Stimulated activated CD8-positive, alpha-beta memory T cell treated with anti-CD3 and anti-CD28 coated beads, Interleukin-2, amount 100 ng/mL, for 1 hour (primary cell): ENCODE results near the gene CHCHD10.

Source experiments
- DNase-seq, 2 donors: peaks; one replicate each; pipeline ENCODE4 v3.0.0-alpha.2; 2020; ENCODE audit warnings: low read depth in 2 of 2

Gene CHCHD10

GRCh38 chr22:23767673-23768548 lies at the start of gene CHCHD10:
Gene CHCHD10, minus strand, starts transcription at chr22:23767972. Its CDS starts 98 bp downstream, at chr22:23767874.
- DNase-seq = peak; percentile 52 to 63

GRCh38 chr22:23817146-23817545 lies 49.4 kb upstream of the CHCHD10 start:
- DNase-seq = no peak

GRCh38 chr22:23816156-23816976 lies 48.6 kb upstream of the CHCHD10 start:
- no peak for DNase-seq

- no peak for DNase-seq
These were observed 47.9 kb upstream of the CHCHD10 start for GRCh38 chr22:23815541-23816155.

GRCh38 chr22:23812378-23812777 lies 44.6 kb upstream of the CHCHD10 start:
- no peak for DNase-seq

- DNase-seq = no peak
These were observed 39.1 kb upstream of the CHCHD10 start for GRCh38 chr22:23806837-23807236.

- DNase-seq = no peak
These were observed 37.1 kb upstream of the CHCHD10 start for GRCh38 chr22:23804781-23805291.

- no peak for DNase-seq
These were observed 35.4 kb upstream of the CHCHD10 start for GRCh38 chr22:23803001-23803819.

- DNase-seq = no peak
These were observed 34.2 kb upstream of the CHCHD10 start for GRCh38 chr22:23801886-23802377.

- DNase-seq = no peak
These were observed 33.6 kb upstream of the CHCHD10 start for GRCh38 chr22:23801238-23801821.

- DNase-seq = no peak
These were observed 32.8 kb upstream of the CHCHD10 start for GRCh38 chr22:23800297-23801237.

GRCh38 chr22:23796461-23796860 lies 28.7 kb upstream of the CHCHD10 start:
- no peak for DNase-seq

- no peak for DNase-seq
These were observed 25.6 kb upstream of the CHCHD10 start for GRCh38 chr22:23793326-23793725.

GRCh38 chr22:23791738-23792645 lies 24.2 kb upstream of the CHCHD10 start:
- DNase-seq = no peak

GRCh38 chr22:23790819-23791737 lies 23.3 kb upstream of the CHCHD10 start:
- no peak for DNase-seq

GRCh38 chr22:23789638-23790037 lies 21.9 kb upstream of the CHCHD10 start:
- DNase-seq = no peak

- no peak for DNase-seq
These were observed 21.3 kb upstream of the CHCHD10 start for GRCh38 chr22:23789121-23789520.
